Urinary bladder (tissue), 4 donors: ENCODE results near the gene ACTRT3. TPM values are rescaled to one million over a fixed set of nuclear protein-coding genes. Genes with fewer than 3 reads are reported as not detected.
A peak's percentile ranks its signal among the peaks of the same experiment; 100 is the strongest.

Experiments used
- DNase-seq: peaks from one replicate; pipeline ENCODE4 v3.0.0-alpha.2; 2015; ENCODE audit errors: extremely low spot score
- H3K27ac ChIP-seq: one replicate; pipeline ENCODE4 v1.5.1; 2013; ENCODE audit warnings: low read depth, mild to moderate bottlenecking, moderate library complexity
- H3K36me3 ChIP-seq: one replicate; pipeline ENCODE4 v1.6.1; 2013; ENCODE audit warnings: mild to moderate bottlenecking, moderate library complexity; ENCODE audit not compliant: insufficient read depth
- H3K4me1 ChIP-seq: one replicate; pipeline ENCODE4 v1.6.1; 2013; ENCODE audit warnings: mild to moderate bottlenecking, moderate library complexity; ENCODE audit not compliant: insufficient read depth
- H3K4me3 ChIP-seq: one replicate; pipeline ENCODE4 v1.5.1; 2013; ENCODE audit warnings: low read depth, low read length
- WGBS: extraction: QIAGEN DNeasy Blood & Tissue Kit; methylation state at CpG from one replicate; pipeline ENCODE4 v1.1.7; 2013; 5-methylcytosine and 5-hydroxymethylcytosine counted together
- polyA plus RNA-seq: library from polyadenylated mRNA; stranded (reverse); fragments of 200-250 nt; gene quantifications from one replicate; pipeline ENCODE4 v1.2.3, GENCODE V29; 2013
- total RNA-seq: library from RNA; depleted of rRNA; stranded (reverse); fragments of >200 nt; gene quantifications from one replicate; pipeline ENCODE4 v1.2.3, GENCODE V29; 2014
- donor health status: healthy with polysubstance abuse.
- donor health status: healthy.

The ACTRT3 gene
- total and polyA plus RNA-seq, 2 donors: 2.4 to 3.3 TPM

GRCh38 chr3:169790219-169790618 lies 20.9 kb upstream of the ACTRT3 start:
- Histone ChIP-seq H3K4me3 (no peak overlapping the region), H3K27ac (no peak overlapping the region), H3K4me1 (no peaks in the 10 kb centered on the region), H3K36me3 (peaks cover 7% of the 10 kb centered on the region)
- no peak for DNase-seq

DNA sequence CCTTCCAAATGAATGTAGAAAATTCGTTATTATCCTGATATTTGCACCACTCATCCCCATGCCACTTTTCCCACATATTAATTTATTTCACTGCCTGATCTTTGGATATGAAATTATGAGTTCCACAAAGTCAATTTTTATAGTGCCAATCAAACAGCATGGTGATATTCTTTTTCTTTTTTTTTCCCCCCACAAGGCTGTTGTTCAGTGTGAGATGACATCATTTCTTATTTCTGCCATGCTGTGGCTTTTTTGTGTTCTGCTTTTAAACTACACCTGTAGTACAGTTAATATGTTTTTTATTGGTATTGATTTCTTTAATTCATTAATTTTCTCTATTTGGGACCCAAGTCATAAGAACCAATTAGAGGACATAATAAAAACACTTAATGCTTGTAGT lies 18.4 kb upstream of the ACTRT3 start:
- Histone ChIP-seq H3K4me1 (no peaks in the 10 kb centered on the region), H3K36me3 (peaks cover 7% of the 10 kb centered on the region), H3K27ac (no peak overlapping the region), H3K4me3 (no peak overlapping the region)
- DNase-seq: no peak
- 83% methylated on average over 1 of the region's 1 CpG for WGBS

DNA sequence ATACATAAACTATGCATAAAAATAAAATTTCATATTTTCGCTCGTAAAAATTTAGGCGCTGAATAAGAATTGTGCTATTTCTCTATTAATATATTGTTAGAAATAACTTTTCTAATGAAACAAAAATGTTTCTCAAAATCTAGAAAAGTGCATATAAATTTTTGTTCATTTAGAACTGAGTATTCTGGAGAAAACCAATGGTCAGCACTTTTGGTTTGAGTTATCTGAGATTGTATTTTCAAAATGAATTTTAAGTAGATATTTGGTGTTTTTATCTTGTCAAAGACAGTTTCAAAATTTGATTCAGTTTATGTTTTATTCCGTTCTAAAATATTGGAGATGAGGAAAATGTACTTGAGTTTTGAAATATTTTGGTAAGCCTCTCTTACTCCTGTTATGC lies 17.8 kb upstream of the ACTRT3 start:
- no peak overlapping the region for H3K27ac ChIP-seq
- peaks cover 7% of the 10 kb centered on the region for H3K36me3 ChIP-seq
- no peak for DNase-seq
- no peak overlapping the region for H3K4me3 ChIP-seq
- WGBS: 96% methylated on average over 4 of the region's 4 CpGs
- H3K4me1 ChIP-seq: no peaks in the 10 kb centered on the region

- Histone ChIP-seq H3K4me1 (no peaks in the 10 kb centered on the region), H3K27ac (no peak overlapping the region), H3K36me3 (peaks cover 5% of the 10 kb centered on the region), H3K4me3 (no peak overlapping the region)
- DNase-seq: no peak
- 83% methylated on average over 4 of the region's 4 CpGs for WGBS
Measured at GRCh38 chr3:169781209-169781855, 12.0 kb upstream of the ACTRT3 start.

DNA sequence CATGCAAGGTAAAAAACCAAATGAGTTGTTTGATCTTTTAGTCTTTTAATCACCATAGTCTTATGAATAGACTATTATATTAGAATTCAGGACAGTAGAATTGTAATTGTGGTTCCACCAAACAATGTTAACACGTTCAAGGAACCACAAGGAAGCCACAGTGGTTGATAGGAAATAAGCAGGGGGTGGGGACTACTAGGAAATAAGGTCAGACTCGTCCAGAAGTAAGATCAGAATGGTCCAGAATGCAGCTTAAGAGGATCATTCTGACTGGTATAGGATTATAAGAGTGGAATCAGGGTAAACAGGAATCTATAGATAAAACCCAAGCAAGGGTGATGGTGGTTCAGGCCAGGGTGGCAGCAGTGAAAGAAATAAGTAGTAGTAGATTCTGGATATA lies 11.4 kb upstream of the ACTRT3 start:
- DNase-seq: no peak
- Histone ChIP-seq H3K36me3 (peaks cover 2% of the 10 kb centered on the region), H3K27ac (no peak overlapping the region), H3K4me1 (no peaks in the 10 kb centered on the region), H3K4me3 (no peak overlapping the region)
- 66% methylated on average over 2 of the region's 2 CpGs for WGBS

- Histone ChIP-seq H3K4me1 (no peaks in the 10 kb centered on the region), H3K36me3 (peaks cover 2% of the 10 kb centered on the region), H3K27ac (no peak overlapping the region), H3K4me3 (no peak overlapping the region)
- 81% methylated on average over 4 of the region's 4 CpGs for WGBS
- no peak for DNase-seq
Measured at GRCh38 chr3:169777822-169778221, 8.5 kb upstream of the ACTRT3 start.

GRCh38 chr3:169774186-169774585 lies 4.8 kb upstream of the ACTRT3 start:
- Histone ChIP-seq H3K27ac (no peak overlapping the region), H3K4me3 (peak overlapping the region; percentile 71), H3K4me1 (no peaks in the 10 kb centered on the region), H3K36me3 (no peaks in the 10 kb centered on the region)
- no peak for DNase-seq
- 50% methylated on average over 5 of the region's 5 CpGs for WGBS

DNA sequence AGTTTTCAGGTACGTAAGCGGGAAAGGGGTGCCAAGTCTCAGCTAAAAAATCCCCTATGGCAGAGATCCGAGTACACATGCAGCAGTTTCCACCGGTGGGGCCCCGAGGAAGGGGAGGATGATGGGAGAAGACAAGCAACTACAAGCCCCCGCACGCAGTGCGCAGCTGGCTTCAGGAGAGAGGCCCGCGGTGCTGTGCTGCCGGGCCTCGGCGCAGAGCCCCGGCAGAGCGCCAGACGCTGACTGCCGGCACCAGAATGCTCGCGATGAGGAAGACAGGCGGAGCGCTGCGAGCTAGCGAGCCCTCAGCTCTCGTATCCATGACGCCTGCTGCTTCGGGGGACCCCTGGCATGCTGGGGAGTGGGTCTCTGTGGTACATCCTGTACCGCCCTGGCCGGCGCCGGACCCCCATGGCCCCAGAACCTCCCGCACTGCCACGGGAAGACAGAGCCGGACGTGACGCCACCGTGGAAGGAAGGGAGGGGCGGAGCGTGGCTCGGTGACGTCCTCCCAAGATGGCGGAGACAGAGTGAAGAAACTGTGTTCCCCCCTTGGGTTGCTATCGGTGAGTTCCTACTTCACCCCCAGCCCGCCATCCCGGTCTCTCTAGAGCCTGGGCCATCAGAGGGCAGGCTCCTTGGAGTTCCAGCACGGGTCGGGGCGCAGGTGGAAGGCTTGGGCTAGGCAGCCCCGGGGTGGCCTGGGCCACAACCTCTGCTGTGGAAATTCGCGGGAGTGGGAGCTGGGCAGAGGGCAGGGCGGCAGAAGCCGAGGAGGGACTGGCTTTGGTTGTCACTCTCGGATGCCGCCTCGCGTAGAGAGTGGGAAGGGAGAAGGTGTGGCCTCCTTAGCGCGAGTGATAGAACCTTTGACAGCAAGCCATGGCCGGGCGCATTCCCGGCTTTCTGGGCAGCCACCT lies 3.8 kb upstream of the ACTRT3 start, which contains the start of gene MYNN:
MYNN (plus strand) TSS at position 500 of the 920 bp plus-strand sequence. CDS start 900 bp downstream, outside the sequence.
- Histone ChIP-seq H3K36me3 (no peaks in the 10 kb centered on the region), H3K27ac (peak within 1 kb of the TSS; percentile 99), H3K4me3 (peak within 1 kb of the TSS; percentile 71), H3K4me1 (no peaks in the 10 kb centered on the region)
- WGBS: under 1% methylated on average over 61 of the region's 61 CpGs
- DNase-seq: peak; percentile 87

DNA sequence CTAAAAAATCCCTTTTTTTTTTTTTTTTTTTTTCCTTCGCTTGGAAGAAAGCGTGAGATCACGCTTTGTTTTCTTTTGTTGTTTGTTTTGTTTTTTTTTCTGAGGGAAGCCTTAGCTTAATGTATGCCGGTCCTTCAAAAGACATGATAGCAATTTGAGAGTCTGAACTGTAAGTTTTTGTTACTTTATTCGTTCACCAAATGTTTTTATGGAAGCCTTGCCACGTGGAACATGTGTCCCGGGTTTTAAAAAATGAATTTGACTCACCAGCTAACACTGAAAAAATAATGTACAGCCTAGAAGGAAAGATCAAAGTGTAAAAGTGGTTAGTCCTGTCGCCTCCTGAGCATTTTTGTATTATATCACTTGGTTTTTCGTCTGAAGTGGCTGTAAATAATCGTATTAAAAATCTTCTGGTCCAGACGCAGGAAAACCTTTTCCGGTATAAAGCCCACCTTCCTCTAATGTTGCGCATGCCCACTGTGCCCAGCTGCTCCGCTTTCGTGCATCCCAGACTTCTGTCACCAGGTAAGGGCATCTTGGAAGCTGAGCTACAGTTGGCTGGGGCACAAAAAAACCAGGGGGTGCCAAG lies 3.0 kb upstream of the ACTRT3 start:
- no peaks in the 10 kb centered on the region for H3K36me3 ChIP-seq
- under 1% methylated on average over 15 of the region's 15 CpGs for WGBS
- peak; percentile 88 for DNase-seq

GRCh38 chr3:169771497-169772304 lies 2.3 kb upstream of the ACTRT3 start:
- peak overlapping the region; percentile 99 for H3K27ac ChIP-seq
- WGBS: under 1% methylated on average over 27 of the region's 27 CpGs
- DNase-seq: peak; percentile 94
- no peaks in the 10 kb centered on the region for H3K4me1 ChIP-seq
- H3K36me3 ChIP-seq: no peaks in the 10 kb centered on the region
- peak overlapping the region; percentile 56 for H3K4me3 ChIP-seq

More for the DNA sequence above, 3.0 kb upstream of the ACTRT3 start:
- Histone ChIP-seq H3K4me1 (no peaks in the 10 kb centered on the region), H3K27ac (peak overlapping the region; percentile 99), H3K4me3 (peak overlapping the region; percentile 71)

- 7% methylated on average over 42 of the region's 42 CpGs for WGBS
- no peaks in the 10 kb centered on the region for H3K36me3 ChIP-seq
- DNase-seq: peak; percentile 92
- H3K4me1 ChIP-seq: no peaks in the 10 kb centered on the region
- H3K4me3 ChIP-seq: peak within 1 kb of the TSS; percentile 73
- H3K27ac ChIP-seq: peak within 1 kb of the TSS; percentile 96
Measured at GRCh38 chr3:169764882-169765612, 4.3 kb downstream of the ACTRT3 start, which contains the start of gene TERC. TSS of gene TERC (minus strand) at chr3:169765060.

GRCh38 chr3:169764312-169764881 lies 5.0 kb downstream of the ACTRT3 start:
- Histone ChIP-seq H3K27ac (peak overlapping the region; percentile 96), H3K4me3 (peak overlapping the region; percentile 73), H3K4me1 (no peaks in the 10 kb centered on the region), H3K36me3 (no peaks in the 10 kb centered on the region)
- peak; percentile 29 for DNase-seq
- WGBS: under 1% methylated on average over 46 of the region's 46 CpGs
